ENCODE measurements around the gene OR6P1. TPM values are rescaled to one million over a fixed set of nuclear protein-coding genes. Genes with fewer than 3 reads are reported as not detected.

OR6P1 gene
- total RNA-seq, 1 donor from 2014 or later: not detected

- DNase-seq (ENCODE audit: low read depth): no peak
Observed at GRCh38 chr1:158520021-158520420, 50.4 kb downstream of the OR6P1 start.

DNA sequence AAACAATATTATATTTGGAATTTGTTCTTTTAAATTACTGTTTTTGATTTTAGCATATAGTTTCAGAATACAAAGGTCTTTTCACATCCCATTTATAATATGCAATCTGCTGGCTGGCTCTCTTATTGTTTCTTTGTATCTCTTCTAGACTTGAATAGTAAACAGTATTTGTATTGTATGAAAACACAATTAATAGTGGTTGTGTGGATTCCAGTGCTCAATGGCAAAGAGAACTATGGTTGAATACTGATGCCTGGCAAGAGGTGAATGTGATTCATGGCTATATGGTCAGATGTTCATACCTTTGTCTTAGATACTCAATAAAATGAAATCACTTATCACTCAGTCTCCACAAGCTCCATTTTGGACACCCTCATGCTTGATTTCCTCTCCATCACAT, 53.4 kb downstream of the OR6P1 start:
- DNase-seq (ENCODE audit: low read depth): no peak

Other genes starting within 250 kb of the OR6P1 start
- not detected in 2 replicates for gene CD1B, start 239.0 kb downstream of the OR6P1 start, total RNA-seq
- not detected in 2 replicates for gene CD1E, start 216.7 kb downstream of the OR6P1 start, total RNA-seq
- not detected in 2 replicates for gene OR10T2, start 171.1 kb downstream of the OR6P1 start, total RNA-seq
- not detected in 2 replicates for gene OR10K2, start 144.3 kb downstream of the OR6P1 start, total RNA-seq
- gene OR10K1, start 108.7 kb downstream of the OR6P1 start, total RNA-seq: not detected in 2 replicates
- gene OR10R2, start 98.4 kb downstream of the OR6P1 start, total RNA-seq: not detected in 2 replicates
- gene OR6Y1, start 16.2 kb downstream of the OR6P1 start, total RNA-seq: not detected in 2 replicates
- not detected in 2 replicates for gene OR10X1, start 9.3 kb upstream of the OR6P1 start, total RNA-seq
- not detected in 2 replicates for gene OR10Z1, start 34.7 kb upstream of the OR6P1 start, total RNA-seq
- gene SPTA1, start 116.1 kb upstream of the OR6P1 start, total RNA-seq: not detected in 2 replicates
- not detected in 2 replicates for gene OR6K2, start 130.1 kb upstream of the OR6P1 start, total RNA-seq
- gene OR6K3, start 150.1 kb upstream of the OR6P1 start, total RNA-seq: not detected in 2 replicates
- gene OR6K6, start 184.1 kb upstream of the OR6P1 start, total RNA-seq: not detected in 2 replicates
- not detected in 2 replicates for gene OR6N1, start 201.6 kb upstream of the OR6P1 start, total RNA-seq
- gene OR6N2, start 210.6 kb upstream of the OR6P1 start, total RNA-seq: not detected in 2 replicates